Osteoblast (primary cell): Measurements from ENCODE around the gene WFIKKN1. TPM values are rescaled to one million over a fixed set of nuclear protein-coding genes. Genes with fewer than 3 reads are reported as not detected.
A peak's percentile ranks its signal among the peaks of the same experiment; 100 is the strongest.

Experiments used
- DNase-seq: peaks from one replicate; pipeline ENCODE4 v3.0.0; 2011; ENCODE audit warnings: low spot score, mixed read lengths; ENCODE audit not compliant: insufficient read length; ENCODE audit errors: missing footprints
- H2AFZ ChIP-seq: 2 replicates; pipeline ENCODE4 v1.6.0; 2011; ENCODE audit warnings: mild to moderate bottlenecking, low read length
- H3K27ac ChIP-seq: 2 replicates; pipeline ENCODE4 v1.5.1; 2011; ENCODE audit warnings: mild to moderate bottlenecking, low read depth, low read length, moderate library complexity
- H3K27me3 ChIP-seq: 2 replicates; pipeline ENCODE4 v1.6.0; 2012; ENCODE audit warnings: mild to moderate bottlenecking, control low read depth, inconsistent platforms, low read length, moderate library complexity; ENCODE audit not compliant: insufficient read depth
- H3K36me3 ChIP-seq: 2 replicates; pipeline ENCODE4 v1.5.1; 2011; ENCODE audit warnings: mild to moderate bottlenecking, low read length, control low read depth, moderate library complexity; ENCODE audit not compliant: insufficient read depth
- H3K4me1 ChIP-seq: 2 replicates; pipeline ENCODE4 v1.5.1; 2011; ENCODE audit warnings: mild to moderate bottlenecking, low read length, control low read depth, moderate library complexity; ENCODE audit not compliant: insufficient read depth
- H3K4me2 ChIP-seq: 2 replicates; pipeline ENCODE4 v1.6.0; 2011; ENCODE audit warnings: mild to moderate bottlenecking, low read length; ENCODE audit not compliant: insufficient read depth
- H3K4me3 ChIP-seq: fragments of 200-600 bp; sonication (generic); 3 replicates; pipeline ENCODE4 v1.5.1; 2012; ENCODE audit warnings: mild to moderate bottlenecking, low read length, inconsistent platforms; ENCODE audit not compliant: insufficient read depth
- H3K79me2 ChIP-seq: 2 replicates; pipeline ENCODE4 v1.6.0; 2012; ENCODE audit warnings: mild to moderate bottlenecking, low read length, control low read depth, inconsistent platforms; ENCODE audit not compliant: insufficient read depth
- H3K9me3 ChIP-seq: 2 replicates; pipeline ENCODE4 v1.5.1; 2011; ENCODE audit warnings: low read depth, low read length, control low read depth
- H4K20me1 ChIP-seq: 2 replicates; pipeline ENCODE4 v1.6.0; 2012; ENCODE audit warnings: mild to moderate bottlenecking, low read length, control low read depth; ENCODE audit not compliant: insufficient read depth
- total RNA-seq: library from RNA; depleted of rRNA; stranded (reverse); fragments of >200 nt; gene quantifications from 2 replicates; pipeline ENCODE4 v1.2.3, GENCODE V29; 2012
- TF ChIP-seq, protein P1 (sequence below): IDR thresholded peaks from 2 replicates; pipeline ENCODE4 v1.5.1; 2011; ENCODE audit warnings: mild to moderate bottlenecking, low read depth, low read length, moderate library complexity; ENCODE audit errors: extremely low read depth

Gene WFIKKN1
- total RNA-seq, 1 donor, result 0.36 TPM

DNA sequence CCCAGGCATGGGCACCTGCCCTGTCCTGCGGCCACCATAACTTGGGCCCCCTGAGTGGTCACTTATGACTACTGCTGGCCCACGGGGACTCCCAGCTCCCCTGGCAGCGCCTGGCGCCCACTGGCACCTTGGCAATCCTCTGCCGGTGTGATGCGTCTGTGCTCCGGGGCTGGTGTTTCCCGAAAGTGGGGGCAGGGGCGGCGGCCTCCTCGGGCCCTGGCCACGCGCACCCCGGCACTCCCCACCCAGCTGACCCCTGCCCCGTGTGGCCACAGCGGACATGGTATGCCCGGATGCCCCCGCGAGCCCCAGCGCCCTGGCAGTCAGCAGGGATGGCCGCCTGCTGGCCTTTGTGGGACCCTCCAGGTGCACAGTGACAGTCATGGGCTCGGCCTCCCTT lies 26.7 kb downstream of the WFIKKN1 start:
- Histone ChIP-seq H2AFZ (no peak overlapping the region), H4K20me1 (no peaks in the 10 kb centered on the region), H3K4me1 (no peaks in the 10 kb centered on the region), H3K27me3 (no peaks in the 10 kb centered on the region), H3K79me2 (no peaks in the 10 kb centered on the region), H3K36me3 (peaks cover 12% of the 10 kb centered on the region), H3K9me3 (no peaks in the 10 kb centered on the region), H3K4me2 (no peak overlapping the region), H3K4me3 (no peak overlapping the region), H3K27ac (no peak overlapping the region)
- DNase-seq, result no peak
- TF ChIP-seq, protein P1, sequence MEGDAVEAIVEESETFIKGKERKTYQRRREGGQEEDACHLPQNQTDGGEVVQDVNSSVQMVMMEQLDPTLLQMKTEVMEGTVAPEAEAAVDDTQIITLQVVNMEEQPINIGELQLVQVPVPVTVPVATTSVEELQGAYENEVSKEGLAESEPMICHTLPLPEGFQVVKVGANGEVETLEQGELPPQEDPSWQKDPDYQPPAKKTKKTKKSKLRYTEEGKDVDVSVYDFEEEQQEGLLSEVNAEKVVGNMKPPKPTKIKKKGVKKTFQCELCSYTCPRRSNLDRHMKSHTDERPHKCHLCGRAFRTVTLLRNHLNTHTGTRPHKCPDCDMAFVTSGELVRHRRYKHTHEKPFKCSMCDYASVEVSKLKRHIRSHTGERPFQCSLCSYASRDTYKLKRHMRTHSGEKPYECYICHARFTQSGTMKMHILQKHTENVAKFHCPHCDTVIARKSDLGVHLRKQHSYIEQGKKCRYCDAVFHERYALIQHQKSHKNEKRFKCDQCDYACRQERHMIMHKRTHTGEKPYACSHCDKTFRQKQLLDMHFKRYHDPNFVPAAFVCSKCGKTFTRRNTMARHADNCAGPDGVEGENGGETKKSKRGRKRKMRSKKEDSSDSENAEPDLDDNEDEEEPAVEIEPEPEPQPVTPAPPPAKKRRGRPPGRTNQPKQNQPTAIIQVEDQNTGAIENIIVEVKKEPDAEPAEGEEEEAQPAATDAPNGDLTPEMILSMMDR, result no peak

DNA sequence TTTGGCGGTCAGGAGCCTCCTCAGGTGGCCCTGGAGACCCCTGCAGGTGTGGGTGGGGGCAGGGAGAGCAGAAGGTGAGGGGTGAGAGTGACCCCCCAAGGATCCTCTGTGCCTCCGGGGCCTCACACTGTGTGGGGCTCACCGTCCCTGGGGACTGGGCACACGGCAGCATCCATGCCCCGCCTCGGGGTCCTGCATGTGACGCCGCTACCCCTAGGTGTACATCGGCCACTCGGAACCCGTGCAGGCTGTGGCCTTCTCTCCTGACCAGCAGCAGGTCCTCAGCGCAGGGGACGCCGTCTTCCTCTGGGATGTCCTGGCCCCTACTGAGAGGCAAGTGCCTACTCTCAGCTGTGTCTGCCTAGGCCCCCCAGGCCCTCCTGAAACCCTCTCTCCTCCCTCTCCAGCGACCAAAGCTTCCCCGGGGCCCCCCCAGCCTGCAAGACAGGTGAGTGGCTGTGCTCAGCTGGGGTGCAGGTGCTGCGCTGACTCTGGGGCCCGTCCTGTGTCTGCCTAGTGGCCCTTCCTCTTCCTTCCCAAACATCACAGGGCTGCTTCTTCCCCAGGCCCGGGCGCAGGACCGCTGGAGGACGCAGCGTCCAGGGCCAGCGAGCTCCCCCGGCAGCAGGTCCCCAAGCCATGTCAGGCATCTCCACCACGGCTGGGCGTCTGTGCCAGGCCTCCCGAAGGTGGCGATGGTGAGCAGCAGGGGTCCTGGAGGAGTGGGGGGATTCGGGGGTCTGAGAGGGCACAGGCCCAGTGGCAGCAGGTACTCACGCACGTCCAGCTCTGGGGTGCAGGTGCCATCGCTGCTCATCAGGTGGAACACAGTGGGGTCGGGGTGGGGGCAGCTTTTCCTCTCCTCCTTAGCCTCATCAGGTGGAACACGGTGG lies 28.1 kb downstream of the WFIKKN1 start:
- H3K36me3 ChIP-seq, result peaks cover 7% of the 10 kb centered on the region
- no peaks in the 10 kb centered on the region for H3K4me1 ChIP-seq
- no peak overlapping the region for H3K4me3 ChIP-seq
- H3K9me3 ChIP-seq, result no peaks in the 10 kb centered on the region
- no peaks in the 10 kb centered on the region for H4K20me1 ChIP-seq
- no peak overlapping the region for H3K4me2 ChIP-seq
- H3K79me2 ChIP-seq, result no peaks in the 10 kb centered on the region
- TF ChIP-seq, protein P1, result no peak
- no peaks in the 10 kb centered on the region for H3K27me3 ChIP-seq
- H3K27ac ChIP-seq, result no peak overlapping the region
- H2AFZ ChIP-seq, result no peak overlapping the region
- no peak for DNase-seq

DNA sequence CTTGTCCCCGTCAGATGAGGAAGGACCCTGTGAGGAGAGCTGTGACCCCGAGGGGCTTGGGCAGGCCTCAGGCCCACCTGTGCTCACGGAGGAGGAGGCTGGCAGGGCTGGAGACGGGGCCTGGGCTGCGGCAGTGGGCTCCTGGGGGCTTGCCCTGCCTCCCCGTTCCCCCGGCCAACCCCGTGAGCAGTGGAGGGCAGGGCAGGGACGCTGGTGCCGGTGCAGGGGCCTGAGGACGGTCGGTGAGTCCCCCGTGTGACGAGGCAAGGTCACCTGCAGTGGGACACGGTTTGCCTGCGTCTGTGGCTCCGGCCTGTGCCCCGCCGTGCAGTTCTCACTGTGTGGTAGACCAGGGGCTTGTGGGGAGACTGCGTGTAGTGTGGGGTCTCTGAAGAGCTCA lies 28.8 kb downstream of the WFIKKN1 start:
- no peaks in the 10 kb centered on the region for H3K79me2 ChIP-seq
- H3K9me3 ChIP-seq, result no peaks in the 10 kb centered on the region
- TF ChIP-seq, protein P1, result no peak
- H3K4me2 ChIP-seq, result no peak overlapping the region
- DNase-seq, result no peak
- no peak overlapping the region for H3K27ac ChIP-seq
- no peaks in the 10 kb centered on the region for H3K4me1 ChIP-seq
- no peak overlapping the region for H3K4me3 ChIP-seq
- H3K27me3 ChIP-seq, result no peaks in the 10 kb centered on the region
- peaks cover 7% of the 10 kb centered on the region for H3K36me3 ChIP-seq
- H2AFZ ChIP-seq, result no peak overlapping the region
- no peaks in the 10 kb centered on the region for H4K20me1 ChIP-seq

DNA sequence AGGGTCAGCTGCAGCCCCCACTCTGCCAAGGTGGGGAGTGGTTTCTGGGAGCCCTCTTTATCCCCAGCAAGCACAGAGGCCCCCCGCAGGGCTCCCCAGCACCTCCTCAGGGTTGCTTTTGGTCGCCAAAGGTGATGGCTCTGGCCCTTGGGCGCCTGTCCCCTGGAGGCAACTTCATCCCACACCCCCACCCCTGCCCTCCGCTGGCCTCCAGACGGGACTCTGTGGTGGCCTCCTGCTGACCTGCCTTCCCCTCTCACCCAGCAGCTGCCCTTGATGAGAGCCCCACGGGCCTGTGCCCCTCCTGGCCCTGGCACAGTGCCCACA lies 29.3 kb downstream of the WFIKKN1 start:
- DNase-seq, result no peak
- no peak overlapping the region for H2AFZ ChIP-seq
- no peaks in the 10 kb centered on the region for H4K20me1 ChIP-seq
- no peaks in the 10 kb centered on the region for H3K9me3 ChIP-seq
- no peaks in the 10 kb centered on the region for H3K79me2 ChIP-seq
- no peaks in the 10 kb centered on the region for H3K27me3 ChIP-seq
- peaks cover 7% of the 10 kb centered on the region for H3K36me3 ChIP-seq
- TF ChIP-seq, protein P1, result no peak
- H3K4me2 ChIP-seq, result peak overlapping the region; percentile 69
- H3K27ac ChIP-seq, result no peak overlapping the region
- H3K4me3 ChIP-seq, result no peak overlapping the region
- no peaks in the 10 kb centered on the region for H3K4me1 ChIP-seq
